SK-N-MC (cell line): ENCODE measurements around the gene SPRN.

Experiments used
- DNase-seq: peaks from one replicate; pipeline ENCODE4 v3.0.0-alpha.2; 2011; ENCODE audit warnings: low read depth, low spot score
- H3K27ac ChIP-seq: fragments of 200-600 bp; sonication (generic); 2 replicates; pipeline ENCODE4 v1.5.1; 2016; ENCODE audit warnings: mixed run types
- H3K36me3 ChIP-seq: fragments of 200-600 bp; sonication (generic); 2 replicates; pipeline ENCODE4 v1.6.1; 2017; ENCODE audit warnings: antibody characterized with exemption, low read length, mixed read lengths; ENCODE audit not compliant: insufficient read depth
- H3K4me3 ChIP-seq: fragments of 200-600 bp; sonication (generic); 2 replicates; pipeline ENCODE4 v1.5.1; 2016
- H3K9ac ChIP-seq: fragments of 200-600 bp; sonication (generic); 2 replicates; pipeline ENCODE4 v1.8.0; 2017; ENCODE audit warnings: mixed run types, mixed read lengths; ENCODE audit not compliant: insufficient read length
- H3K9me3 ChIP-seq: fragments of 200-600 bp; sonication (generic); 2 replicates; pipeline ENCODE4 v1.6.1; 2017; ENCODE audit warnings: low read depth, mild to moderate bottlenecking, antibody characterized with exemption, low read length, moderate library complexity, mixed read lengths
- EZH2 ChIP-seq: fragments of 200-600 bp; sonication (generic); IDR thresholded peaks from one replicate; pipeline ENCODE4 v1.6.1; 2017; ENCODE audit warnings: antibody characterized with exemption
- FOXP2 ChIP-seq: optimal IDR thresholded peaks from 2 replicates; pipeline ENCODE3; 2011; ENCODE audit warnings: mild to moderate bottlenecking, moderate library complexity; ENCODE audit not compliant: insufficient read depth; ENCODE audit errors: extremely low read length, control extremely low read depth
- POLR2AphosphoS5 ChIP-seq: IDR thresholded peaks from 2 replicates; pipeline ENCODE4 v1.6.1; 2012; ENCODE audit warnings: mild to moderate bottlenecking, low read depth, low read length, borderline replicate concordance

Gene SPRN

GRCh38 chr10:133422807-133423771 lies 1.3 kb downstream of the SPRN start:
- Histone ChIP-seq H3K4me3 (no peak overlapping the region), H3K9ac (no peak overlapping the region), H3K9me3 (no peaks in the 10 kb centered on the region), H3K36me3 (no peaks in the 10 kb centered on the region), H3K27ac (no peak overlapping the region)
- no peak for TF ChIP-seq FOXP2
- peak; percentile 31; the same call in 1 of the 2 replicates for TF ChIP-seq POLR2AphosphoS5
- no peak for DNase-seq

GRCh38 chr10:133422223-133422806 lies 2.1 kb downstream of the SPRN start:
- DNase-seq = no peak
- Histone ChIP-seq H3K9me3 (no peaks in the 10 kb centered on the region), H3K36me3 (no peaks in the 10 kb centered on the region), H3K27ac (no peak overlapping the region), H3K9ac (no peak overlapping the region), H3K4me3 (no peak overlapping the region)
- TF ChIP-seq FOXP2 = no peak
- no peak for TF ChIP-seq EZH2
- no peak for TF ChIP-seq POLR2AphosphoS5

GRCh38 chr10:133421336-133422222 lies 2.8 kb downstream of the SPRN start:
- H3K36me3 ChIP-seq = no peaks in the 10 kb centered on the region
- H3K27ac ChIP-seq = no peak overlapping the region
- no peak overlapping the region for H3K9ac ChIP-seq
- TF ChIP-seq EZH2 (no peak), POLR2AphosphoS5 (no peak), FOXP2 (no peak)
- no peak for DNase-seq
- no peaks in the 10 kb centered on the region for H3K9me3 ChIP-seq
- H3K4me3 ChIP-seq = no peak overlapping the region

- Histone ChIP-seq H3K4me3 (no peak overlapping the region), H3K36me3 (no peaks in the 10 kb centered on the region), H3K9ac (no peak overlapping the region), H3K27ac (no peak overlapping the region), H3K9me3 (no peaks in the 10 kb centered on the region)
- no peak for TF ChIP-seq POLR2AphosphoS5
- DNase-seq = no peak
These were observed 3.8 kb downstream of the SPRN start for GRCh38 chr10:133420579-133420978.

GRCh38 chr10:133420028-133420427 lies 4.4 kb downstream of the SPRN start:
- Histone ChIP-seq H3K4me3 (no peak overlapping the region), H3K27ac (no peak overlapping the region), H3K36me3 (no peaks in the 10 kb centered on the region), H3K9ac (no peak overlapping the region), H3K9me3 (no peaks in the 10 kb centered on the region)
- TF ChIP-seq POLR2AphosphoS5 (no peak), FOXP2 (no peak), EZH2 (no peak)
- DNase-seq = no peak

GRCh38 chr10:133419211-133419950 lies 5.0 kb downstream of the SPRN start:
- TF ChIP-seq EZH2 = no peak
- TF ChIP-seq POLR2AphosphoS5 = no peak
- no peak for TF ChIP-seq FOXP2
- DNase-seq = no peak
- H3K27ac ChIP-seq = no peak overlapping the region
- H3K9me3 ChIP-seq = no peaks in the 10 kb centered on the region
- no peak overlapping the region for H3K4me3 ChIP-seq
- no peaks in the 10 kb centered on the region for H3K36me3 ChIP-seq
- no peak overlapping the region for H3K9ac ChIP-seq

GRCh38 chr10:133418289-133418993 lies 6.0 kb downstream of the SPRN start:
- DNase-seq = no peak
- no peak overlapping the region for H3K4me3 ChIP-seq
- H3K27ac ChIP-seq = no peak overlapping the region
- H3K9ac ChIP-seq = no peak overlapping the region
- no peaks in the 10 kb centered on the region; the same call in 1 of the 2 replicates for H3K36me3 ChIP-seq
- no peak for TF ChIP-seq POLR2AphosphoS5
- no peak for TF ChIP-seq FOXP2
- H3K9me3 ChIP-seq = no peaks in the 10 kb centered on the region
